Esophagus squamous epithelium (tissue), 4 donors: ENCODE results near the gene FRMD6.

Experiments
- POLR2A ChIP-seq, 4 donors: fragments of 450-650 bp; IDR thresholded peaks; one replicate each; pipeline ENCODE4 v1.6.1; 2017; ENCODE audit warnings: antibody characterized with exemption in 4 of 4, mild to moderate bottlenecking in 4 of 4, moderate library complexity in 3 of 4
- TF ChIP-seq, protein P1 (sequence below), 6 experiments: fragments of 450-650 bp in 4 of 6; fragments of 200-600 bp in 2 of 6; sonication (generic) in 2 of 6; IDR thresholded peaks; one replicate each; pipeline ENCODE4 v1.5.1; 2016 to 2019; ENCODE audit warnings: antibody characterized with exemption in 6 of 6, mild to moderate bottlenecking in 4 of 6, moderate library complexity in 4 of 6

DNA sequence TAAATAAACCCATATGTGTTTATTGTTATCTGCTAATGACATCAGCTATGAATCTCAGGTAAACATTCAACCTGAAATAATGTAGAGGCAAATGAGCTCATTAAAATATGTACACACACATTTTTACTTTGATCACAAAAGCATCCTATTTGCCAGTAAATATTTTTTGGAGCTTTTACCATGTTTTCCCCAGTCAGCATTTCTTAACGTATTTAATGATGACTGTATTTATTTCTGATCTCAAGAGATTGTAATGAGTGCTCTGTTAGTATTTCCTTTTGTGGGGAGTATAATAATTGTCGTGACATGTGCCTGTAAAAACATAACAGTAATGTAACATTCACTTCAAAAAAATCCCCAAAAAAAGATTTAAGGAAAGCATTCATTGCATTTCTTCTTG is 52.1 kb downstream of the FRMD6 start:
- TF ChIP-seq, protein P1, sequence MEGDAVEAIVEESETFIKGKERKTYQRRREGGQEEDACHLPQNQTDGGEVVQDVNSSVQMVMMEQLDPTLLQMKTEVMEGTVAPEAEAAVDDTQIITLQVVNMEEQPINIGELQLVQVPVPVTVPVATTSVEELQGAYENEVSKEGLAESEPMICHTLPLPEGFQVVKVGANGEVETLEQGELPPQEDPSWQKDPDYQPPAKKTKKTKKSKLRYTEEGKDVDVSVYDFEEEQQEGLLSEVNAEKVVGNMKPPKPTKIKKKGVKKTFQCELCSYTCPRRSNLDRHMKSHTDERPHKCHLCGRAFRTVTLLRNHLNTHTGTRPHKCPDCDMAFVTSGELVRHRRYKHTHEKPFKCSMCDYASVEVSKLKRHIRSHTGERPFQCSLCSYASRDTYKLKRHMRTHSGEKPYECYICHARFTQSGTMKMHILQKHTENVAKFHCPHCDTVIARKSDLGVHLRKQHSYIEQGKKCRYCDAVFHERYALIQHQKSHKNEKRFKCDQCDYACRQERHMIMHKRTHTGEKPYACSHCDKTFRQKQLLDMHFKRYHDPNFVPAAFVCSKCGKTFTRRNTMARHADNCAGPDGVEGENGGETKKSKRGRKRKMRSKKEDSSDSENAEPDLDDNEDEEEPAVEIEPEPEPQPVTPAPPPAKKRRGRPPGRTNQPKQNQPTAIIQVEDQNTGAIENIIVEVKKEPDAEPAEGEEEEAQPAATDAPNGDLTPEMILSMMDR (IDR thresholded peaks at IDR 0.05), result no peak
- TF ChIP-seq POLR2A (IDR thresholded peaks at IDR 0.05), result no peak
